Psoas muscle (tissue), 8 donors: Measurements from ENCODE around the gene RHOA. TPM values are rescaled to one million over a fixed set of nuclear protein-coding genes. Genes with fewer than 3 reads are reported as not detected.

ENCODE experiments used
- ATAC-seq, 4 donors: fragments of 200-7000 bp; cut with Tn5 transposase; one replicate each; pipeline ENCODE4 v1.9.1; 2020; ENCODE audit warnings: moderate library complexity in 3 of 4, mild to moderate bottlenecking in 2 of 4
- DNase-seq, 2 donors: peaks; one replicate each; pipeline ENCODE4 v3.0.0-alpha.2; 2020
- H3K27ac ChIP-seq: fragments of 200-600 bp; one replicate; pipeline ENCODE4 v1.8.0; 2022
- H3K27me3 ChIP-seq, 3 donors: fragments of 200-600 bp in 1 of 3; one replicate each; pipeline versions ENCODE4 v1.6.1 to v1.8.0; 2013 to 2022; ENCODE audit warnings: low read length in 2 of 3, mild to moderate bottlenecking in 2 of 3, moderate library complexity in 1 of 3; ENCODE audit not compliant: insufficient read depth in 3 of 3
- H3K36me3 ChIP-seq, 2 donors: fragments of 200-600 bp in 1 of 2; one replicate each; pipeline versions ENCODE4 v1.6.1 to v1.8.0; 2013 to 2022; ENCODE audit warnings: low read depth in 1 of 2, mild to moderate bottlenecking in 1 of 2, moderate library complexity in 1 of 2; ENCODE audit not compliant: insufficient read depth in 1 of 2
- H3K4me1 ChIP-seq: fragments of 200-600 bp; one replicate; pipeline ENCODE4 v1.8.0; 2022
- H3K4me3 ChIP-seq: fragments of 200-600 bp; one replicate; pipeline ENCODE4 v1.8.0; 2022; ENCODE audit warnings: mild to moderate bottlenecking
- H3K9me3 ChIP-seq: fragments of 200-600 bp; one replicate; pipeline ENCODE4 v1.8.0; 2022
- WGBS, 3 donors: extraction: QIAGEN DNeasy Blood & Tissue Kit; methylation state at CpG; one replicate each; pipeline versions ENCODE4 v1.1.6 to v1.1.7; 2013; 5-methylcytosine and 5-hydroxymethylcytosine counted together
- intact Hi-C, 2 donors: fragments of 100-400 bp; cut with DNase I; formaldehyde crosslinking; loops; one replicate each; pipeline versions ENCODE4 v1.11.0 to v1.14.2; 2022
- polyA plus RNA-seq, 3 donors: library from polyadenylated mRNA; stranded (reverse); fragments of 200-250 nt; gene quantifications; one replicate each; pipeline ENCODE4 v1.2.3, GENCODE V29; 2013
- total RNA-seq, 4 donors: library from RNA; stranded (reverse); fragmentation: NEBNext Ultra II Directional in 2 of 4; extraction: Animal tissue kit (Norgen Biotek cat#: 25700) in 2 of 4; gene quantifications; one replicate each; pipeline versions ENCODE4 v1.2.1 to v1.2.4, GENCODE V29; 2021 to 2023
- TF ChIP-seq, protein P1 (sequence below): fragments of 200-600 bp; IDR thresholded peaks from one replicate; pipeline ENCODE4 v1.8.0; 2022; ENCODE audit warnings: antibody characterized with exemption
- donor health status: healthy with polysubstance abuse.
- donor health status: DM: no; HTN: no; CAD: no; lungs with moderate emphysema.
- donor health status: Bipolar disorder and iron deficiency.
- donor health status: healthy.
- donor health status: DM: yes; HTN: yes; CAD: no.
- donor health status: DM: no; HTN: no; CAD: no.
- donor health status: DM: no; HTN: no; CAD: no.
- donor health status: DM: yes; HTN: yes; CAD: no.

Gene RHOA
- total and polyA plus RNA-seq, 7 donors, result 179 to 341 (median 281) TPM

GRCh38 chr3:49415931-49416601 is 4.3 kb upstream of the RHOA start:
- H3K36me3 ChIP-seq, result peaks cover 0 to 67% of the 10 kb centered on the region in 2 donors
- no peaks in the 10 kb centered on the region for H3K27me3 ChIP-seq
- no peak for ATAC-seq
- TF ChIP-seq, protein P1, sequence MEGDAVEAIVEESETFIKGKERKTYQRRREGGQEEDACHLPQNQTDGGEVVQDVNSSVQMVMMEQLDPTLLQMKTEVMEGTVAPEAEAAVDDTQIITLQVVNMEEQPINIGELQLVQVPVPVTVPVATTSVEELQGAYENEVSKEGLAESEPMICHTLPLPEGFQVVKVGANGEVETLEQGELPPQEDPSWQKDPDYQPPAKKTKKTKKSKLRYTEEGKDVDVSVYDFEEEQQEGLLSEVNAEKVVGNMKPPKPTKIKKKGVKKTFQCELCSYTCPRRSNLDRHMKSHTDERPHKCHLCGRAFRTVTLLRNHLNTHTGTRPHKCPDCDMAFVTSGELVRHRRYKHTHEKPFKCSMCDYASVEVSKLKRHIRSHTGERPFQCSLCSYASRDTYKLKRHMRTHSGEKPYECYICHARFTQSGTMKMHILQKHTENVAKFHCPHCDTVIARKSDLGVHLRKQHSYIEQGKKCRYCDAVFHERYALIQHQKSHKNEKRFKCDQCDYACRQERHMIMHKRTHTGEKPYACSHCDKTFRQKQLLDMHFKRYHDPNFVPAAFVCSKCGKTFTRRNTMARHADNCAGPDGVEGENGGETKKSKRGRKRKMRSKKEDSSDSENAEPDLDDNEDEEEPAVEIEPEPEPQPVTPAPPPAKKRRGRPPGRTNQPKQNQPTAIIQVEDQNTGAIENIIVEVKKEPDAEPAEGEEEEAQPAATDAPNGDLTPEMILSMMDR, result no peak
- peaks cover 17% of the 10 kb centered on the region for H3K4me1 ChIP-seq
- no peaks in the 10 kb centered on the region for H3K9me3 ChIP-seq
- peak overlapping the region; percentile 46 for H3K27ac ChIP-seq
- WGBS, 3 donors, result 13 to 30% (median 20%) methylated on average over 4 of the region's 4 CpGs
- DNase-seq, result peak in 1 of 2 donors; percentile 46
- intact Hi-C loops, result no loop called here
- no peak overlapping the region for H3K4me3 ChIP-seq

DNA sequence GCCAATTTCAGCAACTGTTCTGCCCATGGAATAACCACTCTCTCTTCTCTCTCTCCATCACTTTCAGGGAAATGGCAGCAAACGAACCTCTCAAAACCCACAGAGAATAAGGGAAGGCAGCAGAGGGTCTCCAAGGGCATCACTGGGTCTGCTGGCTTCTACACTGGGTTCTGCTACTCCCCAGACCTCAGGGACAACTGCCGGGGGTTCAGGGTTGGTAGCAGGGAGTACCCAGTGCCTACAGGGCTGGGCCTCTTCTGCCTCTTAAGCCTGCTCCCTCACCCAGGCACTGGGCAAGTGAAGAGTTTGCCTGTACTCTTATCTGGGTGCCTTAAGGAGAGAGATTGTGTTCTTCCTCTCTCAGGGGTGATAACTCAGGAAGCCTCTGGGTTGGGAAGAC is 3.0 kb upstream of the RHOA start:
- Histone ChIP-seq H3K4me3 (no peak overlapping the region), H3K9me3 (no peaks in the 10 kb centered on the region), H3K27ac (peak overlapping the region; percentile 2), H3K36me3 (peaks cover 0 to 58% of the 10 kb centered on the region in 2 donors), H3K27me3 (no peaks in the 10 kb centered on the region), H3K4me1 (peaks cover 21% of the 10 kb centered on the region)
- intact Hi-C loops, result loop anchor here in 1 of 2 donors (5.0 kb wide), 1 partner anchor 72 kb away; the partner anchor contains the start of gene USP4
- TF ChIP-seq, protein P1, result no peak
- WGBS, 3 donors, result 88 to 90% (median 89%) methylated on average over 2 of the region's 2 CpGs
- DNase-seq (peak in 1 of 2 donors; percentile 17), ATAC-seq (no peak)

DNA sequence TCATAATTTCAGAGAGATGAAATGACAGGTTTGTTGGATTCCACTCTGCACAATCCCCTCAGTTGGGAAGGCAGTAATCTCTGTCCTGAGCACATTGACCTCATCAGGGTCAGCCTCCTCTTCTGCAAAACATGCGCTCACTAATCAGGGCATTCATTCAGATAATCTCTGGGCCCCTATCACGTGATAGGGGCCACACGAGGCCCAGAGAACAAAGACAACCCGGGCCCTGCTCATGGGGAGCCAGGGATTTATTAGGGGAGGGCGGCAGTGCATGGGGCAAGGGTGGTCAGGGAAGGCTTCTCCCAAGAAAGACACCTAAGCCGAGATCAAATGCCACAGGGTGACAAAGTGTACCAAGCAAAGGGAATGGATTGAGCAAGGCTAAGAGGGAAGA is 1.6 kb upstream of the RHOA start:
- DNase-seq (peak in 1 of 2 donors; percentile 46), ATAC-seq (no peak)
- 80 to 91% (median 82%) methylated on average over 6 of the region's 6 CpGs for WGBS, 3 donors
- H3K27ac ChIP-seq, result peak overlapping the region; percentile 99
- H3K27me3 ChIP-seq, result no peaks in the 10 kb centered on the region
- H3K4me3 ChIP-seq, result peak overlapping the region; percentile 87
- peaks cover 0 to 47% of the 10 kb centered on the region in 2 donors for H3K36me3 ChIP-seq
- H3K4me1 ChIP-seq, result peaks cover 35% of the 10 kb centered on the region
- TF ChIP-seq, protein P1, result no peak
- intact Hi-C loops, result loop anchor here in 1 of 2 donors (5.0 kb wide), 1 partner anchor 71 kb away; the partner anchor contains the start of gene USP4
- no peaks in the 10 kb centered on the region for H3K9me3 ChIP-seq

GRCh38 chr3:49412632-49413337 is 1.0 kb upstream of the RHOA start:
- H3K27ac ChIP-seq, result peak overlapping the region; percentile 99
- ATAC-seq (no peak), DNase-seq (peak in 1 of 2 donors; percentile 44)
- no peaks in the 10 kb centered on the region for H3K27me3 ChIP-seq
- peak overlapping the region; percentile 87 for H3K4me3 ChIP-seq
- peaks cover 41% of the 10 kb centered on the region for H3K4me1 ChIP-seq
- 21 to 23% (median 22%) methylated on average over 16 of the region's 16 CpGs for WGBS, 3 donors
- peaks cover 0 to 44% of the 10 kb centered on the region in 2 donors for H3K36me3 ChIP-seq
- H3K9me3 ChIP-seq, result no peaks in the 10 kb centered on the region
- intact Hi-C loops, result loop anchor here in 1 of 2 donors (5.0 kb wide), 1 partner anchor 70 kb away; the partner anchor contains the start of gene USP4
- TF ChIP-seq, protein P1, result no peak
